Upper lobe of left lung (tissue), 4 donors: ENCODE measurements around the gene PLXNA2.
A peak's percentile ranks its signal among the peaks of the same experiment; 100 is the strongest.

ENCODE experiments used
- POLR2A ChIP-seq, 4 donors: fragments of 450-650 bp; IDR thresholded peaks; one replicate each; pipeline ENCODE4 v1.5.1; 2016 to 2017; ENCODE audit warnings: antibody characterized with exemption in 4 of 4, mild to moderate bottlenecking in 2 of 4
- POLR2AphosphoS5 ChIP-seq, 2 donors: sonication (generic); formaldehyde crosslinking; IDR thresholded peaks; one replicate each; pipeline ENCODE4 v1.5.1; 2017; ENCODE audit warnings: antibody characterized with exemption in 2 of 2
- TF ChIP-seq, protein P1 (sequence below), 6 experiments: fragments of 450-650 bp in 4 of 6; fragments of 200-600 bp in 2 of 6; sonication (generic) in 2 of 6; IDR thresholded peaks; one replicate each; pipeline ENCODE4 v1.5.1; 2016 to 2019; ENCODE audit warnings: antibody characterized with exemption in 6 of 6

DNA sequence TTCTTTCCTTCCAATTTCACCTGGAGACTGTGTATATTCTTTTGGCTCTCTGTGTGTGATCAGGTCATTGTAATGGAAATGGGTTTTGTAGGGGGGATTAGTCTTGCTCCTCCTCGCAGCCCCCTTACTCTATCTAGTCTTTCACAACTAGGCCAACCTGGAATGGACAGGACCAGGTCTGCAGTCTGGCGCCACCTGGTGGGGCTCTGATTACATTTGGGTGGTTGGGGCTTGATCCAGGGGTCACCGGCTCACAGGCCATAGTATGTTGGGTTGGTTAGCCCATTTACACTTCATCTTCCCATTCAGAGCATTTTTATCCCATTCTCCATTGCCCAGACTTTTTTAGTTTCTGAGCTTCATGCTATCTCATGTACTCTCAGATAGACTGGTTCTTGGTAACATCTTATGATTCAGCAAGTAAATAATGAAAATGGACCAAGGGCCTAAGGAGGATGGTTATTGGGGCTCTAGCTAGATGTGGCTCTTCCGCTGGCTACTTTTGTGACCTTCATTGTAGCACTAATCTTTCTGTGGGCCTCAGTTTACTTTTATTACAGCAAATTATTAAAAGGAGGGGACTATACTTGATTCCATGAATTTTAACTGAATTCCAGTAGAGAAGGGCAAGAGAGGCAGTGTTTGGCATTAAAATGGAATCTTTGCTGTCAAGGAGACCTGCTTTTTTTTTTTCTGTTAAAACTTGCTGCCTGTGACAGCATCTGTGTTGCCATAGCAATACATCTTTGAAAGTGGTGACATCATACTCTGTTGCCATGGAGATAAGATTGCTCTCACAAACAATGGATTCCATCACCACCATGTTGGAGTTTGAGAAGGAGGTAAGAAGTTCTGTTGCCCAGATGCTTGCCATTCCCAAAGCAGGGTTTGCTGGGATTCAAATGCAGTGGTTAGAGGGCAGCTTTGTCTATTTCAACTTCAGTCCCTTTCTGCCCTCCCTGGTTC, 150.1 kb downstream of the PLXNA2 start:
- TF ChIP-seq, protein P1, sequence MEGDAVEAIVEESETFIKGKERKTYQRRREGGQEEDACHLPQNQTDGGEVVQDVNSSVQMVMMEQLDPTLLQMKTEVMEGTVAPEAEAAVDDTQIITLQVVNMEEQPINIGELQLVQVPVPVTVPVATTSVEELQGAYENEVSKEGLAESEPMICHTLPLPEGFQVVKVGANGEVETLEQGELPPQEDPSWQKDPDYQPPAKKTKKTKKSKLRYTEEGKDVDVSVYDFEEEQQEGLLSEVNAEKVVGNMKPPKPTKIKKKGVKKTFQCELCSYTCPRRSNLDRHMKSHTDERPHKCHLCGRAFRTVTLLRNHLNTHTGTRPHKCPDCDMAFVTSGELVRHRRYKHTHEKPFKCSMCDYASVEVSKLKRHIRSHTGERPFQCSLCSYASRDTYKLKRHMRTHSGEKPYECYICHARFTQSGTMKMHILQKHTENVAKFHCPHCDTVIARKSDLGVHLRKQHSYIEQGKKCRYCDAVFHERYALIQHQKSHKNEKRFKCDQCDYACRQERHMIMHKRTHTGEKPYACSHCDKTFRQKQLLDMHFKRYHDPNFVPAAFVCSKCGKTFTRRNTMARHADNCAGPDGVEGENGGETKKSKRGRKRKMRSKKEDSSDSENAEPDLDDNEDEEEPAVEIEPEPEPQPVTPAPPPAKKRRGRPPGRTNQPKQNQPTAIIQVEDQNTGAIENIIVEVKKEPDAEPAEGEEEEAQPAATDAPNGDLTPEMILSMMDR (IDR thresholded peaks at IDR 0.05), result peak; percentile 38 to 64 (median 56)
- TF ChIP-seq POLR2AphosphoS5 (IDR thresholded peaks at IDR 0.05) (no peak), POLR2A (IDR thresholded peaks at IDR 0.05) (no peak)
